OCI-LY7 (cell line): ENCODE data around the gene PTEN.

Experiments used
- CTCF ChIP-seq: fragments of 200-600 bp; sonication (generic); conservative IDR thresholded peaks from 2 replicates; pipeline ENCODE4 v1.5.1; 2014; ENCODE audit warnings: mild to moderate bottlenecking, antibody characterized with exemption, low read length, moderate library complexity, mixed read lengths
- EZH2phosphoT487 ChIP-seq: fragments of 200-600 bp; sonication (generic); IDR thresholded peaks from 2 replicates; pipeline ENCODE4 v1.6.1; 2018; ENCODE audit warnings: low read depth, borderline replicate concordance, mild to moderate bottlenecking, mixed run types, antibody characterized with exemption, low read length, moderate library complexity, mixed read lengths

- no peak for TF ChIP-seq CTCF
- no peak for TF ChIP-seq EZH2phosphoT487
These were observed 94.3 kb downstream of the PTEN start for GRCh38 chr10:87957702-87958101.
